ENCODE data around the gene KCNJ18.
"Not testable (repeated sequence)": the region's sequence is repeated elsewhere in the genome, so short reads cannot be mapped to it uniquely, and the experiment has no call there.

Gene KCNJ18

GRCh38 chr17:21679256-21680146 is 12.8 kb upstream of the KCNJ18 start:
- no peak overlapping the region for H3K27ac Mint-ChIP-seq
- H3K4me3 Mint-ChIP-seq = no peak overlapping the region
- H3K27me3 Mint-ChIP-seq = no peaks in the 10 kb centered on the region
- no peaks in the 10 kb centered on the region for H3K36me3 Mint-ChIP-seq
- no peaks in the 10 kb centered on the region for H3K4me1 Mint-ChIP-seq
- no peaks in the 10 kb centered on the region for H3K9me3 Mint-ChIP-seq

GRCh38 chr17:21680366-21680765 is 12.0 kb upstream of the KCNJ18 start:
- Mint-ChIP-seq H3K4me3 (no peak overlapping the region), H3K27me3 (no peaks in the 10 kb centered on the region), H3K36me3 (no peaks in the 10 kb centered on the region), H3K9me3 (no peaks in the 10 kb centered on the region), H3K27ac (no peak overlapping the region), H3K4me1 (no peaks in the 10 kb centered on the region)

GRCh38 chr17:21680850-21681351 is 11.4 kb upstream of the KCNJ18 start:
- not testable (repeated sequence) for H3K4me1 Mint-ChIP-seq, H3K27me3 Mint-ChIP-seq, H3K4me3 Mint-ChIP-seq, H3K27ac Mint-ChIP-seq, H3K9me3 Mint-ChIP-seq, H3K36me3 Mint-ChIP-seq

GRCh38 chr17:21681576-21681975 is 10.7 kb upstream of the KCNJ18 start:
- not testable (repeated sequence) for H3K4me3 Mint-ChIP-seq

GRCh38 chr17:21682130-21682529 is 10.2 kb upstream of the KCNJ18 start:
- H3K9me3 Mint-ChIP-seq, H3K4me1 Mint-ChIP-seq, H3K36me3 Mint-ChIP-seq, H3K4me3 Mint-ChIP-seq, H3K27ac Mint-ChIP-seq, H3K27me3 Mint-ChIP-seq: not testable (repeated sequence)

More at GRCh38 chr17:21681576-21681975, 10.7 kb upstream of the KCNJ18 start:
- not testable (repeated sequence) for H3K36me3 Mint-ChIP-seq, H3K4me1 Mint-ChIP-seq, H3K27ac Mint-ChIP-seq, H3K9me3 Mint-ChIP-seq, H3K27me3 Mint-ChIP-seq

GRCh38 chr17:21683142-21683712 is 9.1 kb upstream of the KCNJ18 start:
- H3K27me3 Mint-ChIP-seq, H3K4me3 Mint-ChIP-seq, H3K27ac Mint-ChIP-seq, H3K9me3 Mint-ChIP-seq, H3K36me3 Mint-ChIP-seq, H3K4me1 Mint-ChIP-seq: not testable (repeated sequence)

GRCh38 chr17:21683897-21684296 is 8.4 kb upstream of the KCNJ18 start:
- not testable (repeated sequence) for H3K27me3 Mint-ChIP-seq, H3K9me3 Mint-ChIP-seq, H3K4me3 Mint-ChIP-seq, H3K36me3 Mint-ChIP-seq, H3K27ac Mint-ChIP-seq, H3K4me1 Mint-ChIP-seq

GRCh38 chr17:21684384-21684783 is 7.9 kb upstream of the KCNJ18 start:
- H3K4me1 Mint-ChIP-seq, H3K9me3 Mint-ChIP-seq, H3K27me3 Mint-ChIP-seq, H3K4me3 Mint-ChIP-seq, H3K27ac Mint-ChIP-seq, H3K36me3 Mint-ChIP-seq: not testable (repeated sequence)

- not testable (repeated sequence) for H3K27me3 Mint-ChIP-seq, H3K4me1 Mint-ChIP-seq, H3K4me3 Mint-ChIP-seq, H3K36me3 Mint-ChIP-seq, H3K9me3 Mint-ChIP-seq, H3K27ac Mint-ChIP-seq
These were observed 7.1 kb upstream of the KCNJ18 start for GRCh38 chr17:21685061-21685795.

GRCh38 chr17:21686165-21687015 is 5.9 kb upstream of the KCNJ18 start:
- Mint-ChIP-seq H3K4me3 (no peak overlapping the region), H3K27ac (no peak overlapping the region), H3K9me3 (no peaks in the 10 kb centered on the region), H3K4me1 (no peaks in the 10 kb centered on the region), H3K36me3 (no peaks in the 10 kb centered on the region), H3K27me3 (no peaks in the 10 kb centered on the region)

GRCh38 chr17:21687136-21687953 is 5.0 kb upstream of the KCNJ18 start:
- H3K9me3 Mint-ChIP-seq = no peaks in the 10 kb centered on the region
- no peak overlapping the region for H3K4me3 Mint-ChIP-seq
- H3K4me1 Mint-ChIP-seq = no peaks in the 10 kb centered on the region
- no peak overlapping the region for H3K27ac Mint-ChIP-seq
- no peaks in the 10 kb centered on the region for H3K27me3 Mint-ChIP-seq
- no peaks in the 10 kb centered on the region for H3K36me3 Mint-ChIP-seq

- Mint-ChIP-seq H3K9me3 (no peaks in the 10 kb centered on the region), H3K27ac (no peak overlapping the region), H3K4me3 (no peak overlapping the region), H3K27me3 (no peaks in the 10 kb centered on the region), H3K36me3 (no peaks in the 10 kb centered on the region), H3K4me1 (no peaks in the 10 kb centered on the region)
These were observed 3.9 kb upstream of the KCNJ18 start for GRCh38 chr17:21688293-21688949.

GRCh38 chr17:21689604-21690003 is 2.7 kb upstream of the KCNJ18 start:
- Mint-ChIP-seq H3K9me3 (no peaks in the 10 kb centered on the region), H3K4me1 (no peaks in the 10 kb centered on the region), H3K27me3 (no peaks in the 10 kb centered on the region), H3K27ac (no peak overlapping the region), H3K36me3 (no peaks in the 10 kb centered on the region), H3K4me3 (no peak overlapping the region)

GRCh38 chr17:21690811-21691210 is 1.5 kb upstream of the KCNJ18 start:
- H3K4me1 Mint-ChIP-seq, H3K36me3 Mint-ChIP-seq, H3K27ac Mint-ChIP-seq, H3K9me3 Mint-ChIP-seq, H3K4me3 Mint-ChIP-seq, H3K27me3 Mint-ChIP-seq: not testable (repeated sequence)
